ENCODE measurements around the gene MFSD12.

The MFSD12 gene

DNA sequence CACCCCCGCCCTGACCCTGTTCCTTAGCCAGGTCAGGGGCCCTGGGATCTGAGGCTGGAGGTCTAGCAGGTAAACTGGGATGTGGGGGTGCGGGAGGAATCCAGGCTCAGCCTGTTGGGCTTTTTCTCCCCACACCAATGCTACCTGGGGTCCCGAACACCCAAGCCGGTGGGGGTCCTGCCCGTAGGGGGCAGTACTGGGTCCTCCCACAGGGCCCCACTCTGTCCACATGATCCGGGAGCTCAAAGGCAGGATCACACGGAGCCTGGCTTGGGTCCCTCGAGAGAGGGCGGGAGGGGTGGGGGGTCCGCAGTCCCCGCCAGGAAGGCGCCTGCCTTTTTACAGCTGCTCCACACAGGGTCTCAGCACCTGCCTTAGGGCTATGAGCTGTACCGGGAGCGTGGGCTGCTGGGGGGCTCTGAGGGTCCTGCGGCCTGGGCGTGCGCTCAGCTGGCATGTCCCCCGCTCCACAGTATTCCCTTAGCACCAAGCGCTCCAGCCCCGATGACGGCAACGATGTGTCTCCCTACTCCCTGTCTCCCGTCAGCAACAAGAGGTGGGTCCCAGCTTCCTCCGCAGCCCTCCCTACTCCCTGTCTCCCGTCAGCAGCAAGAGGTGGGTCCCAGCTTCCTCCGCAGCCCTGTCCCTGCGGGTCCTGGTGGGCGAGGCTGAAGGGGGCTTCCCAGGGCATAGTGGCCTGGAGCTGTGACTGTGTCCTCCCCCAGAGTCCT, 30.7 kb downstream of the MFSD12 start:
- no peak for DNase-seq (ENCODE audit: low read depth)
- TF ChIP-seq, protein P1, sequence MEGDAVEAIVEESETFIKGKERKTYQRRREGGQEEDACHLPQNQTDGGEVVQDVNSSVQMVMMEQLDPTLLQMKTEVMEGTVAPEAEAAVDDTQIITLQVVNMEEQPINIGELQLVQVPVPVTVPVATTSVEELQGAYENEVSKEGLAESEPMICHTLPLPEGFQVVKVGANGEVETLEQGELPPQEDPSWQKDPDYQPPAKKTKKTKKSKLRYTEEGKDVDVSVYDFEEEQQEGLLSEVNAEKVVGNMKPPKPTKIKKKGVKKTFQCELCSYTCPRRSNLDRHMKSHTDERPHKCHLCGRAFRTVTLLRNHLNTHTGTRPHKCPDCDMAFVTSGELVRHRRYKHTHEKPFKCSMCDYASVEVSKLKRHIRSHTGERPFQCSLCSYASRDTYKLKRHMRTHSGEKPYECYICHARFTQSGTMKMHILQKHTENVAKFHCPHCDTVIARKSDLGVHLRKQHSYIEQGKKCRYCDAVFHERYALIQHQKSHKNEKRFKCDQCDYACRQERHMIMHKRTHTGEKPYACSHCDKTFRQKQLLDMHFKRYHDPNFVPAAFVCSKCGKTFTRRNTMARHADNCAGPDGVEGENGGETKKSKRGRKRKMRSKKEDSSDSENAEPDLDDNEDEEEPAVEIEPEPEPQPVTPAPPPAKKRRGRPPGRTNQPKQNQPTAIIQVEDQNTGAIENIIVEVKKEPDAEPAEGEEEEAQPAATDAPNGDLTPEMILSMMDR (conservative IDR thresholded peaks at IDR 0.05; ENCODE audit: low read depth, low read length): peak; percentile 38
- no peak overlapping the region for H3K4me3 ChIP-seq (ENCODE audit: low read length)

GRCh38 chr19:3524904-3525451, 32.4 kb downstream of the MFSD12 start:
- TF ChIP-seq, protein P1 (conservative IDR thresholded peaks at IDR 0.05; ENCODE audit: low read depth, low read length): no peak
- DNase-seq (ENCODE audit: low read depth): no peak
- no peak overlapping the region for H3K4me3 ChIP-seq (ENCODE audit: low read length)

- no peak for DNase-seq (ENCODE audit: low read depth)
- H3K4me3 ChIP-seq (ENCODE audit: low read length): no peak overlapping the region
- TF ChIP-seq, protein P1 (conservative IDR thresholded peaks at IDR 0.05; ENCODE audit: low read depth, low read length): no peak
These were observed 33.1 kb downstream of the MFSD12 start for GRCh38 chr19:3524078-3524842.

GRCh38 chr19:3523361-3524077, 33.9 kb downstream of the MFSD12 start:
- TF ChIP-seq, protein P1 (conservative IDR thresholded peaks at IDR 0.05; ENCODE audit: low read depth, low read length): no peak
- H3K4me3 ChIP-seq (ENCODE audit: low read length): no peak overlapping the region
- DNase-seq (ENCODE audit: low read depth): no peak

DNA sequence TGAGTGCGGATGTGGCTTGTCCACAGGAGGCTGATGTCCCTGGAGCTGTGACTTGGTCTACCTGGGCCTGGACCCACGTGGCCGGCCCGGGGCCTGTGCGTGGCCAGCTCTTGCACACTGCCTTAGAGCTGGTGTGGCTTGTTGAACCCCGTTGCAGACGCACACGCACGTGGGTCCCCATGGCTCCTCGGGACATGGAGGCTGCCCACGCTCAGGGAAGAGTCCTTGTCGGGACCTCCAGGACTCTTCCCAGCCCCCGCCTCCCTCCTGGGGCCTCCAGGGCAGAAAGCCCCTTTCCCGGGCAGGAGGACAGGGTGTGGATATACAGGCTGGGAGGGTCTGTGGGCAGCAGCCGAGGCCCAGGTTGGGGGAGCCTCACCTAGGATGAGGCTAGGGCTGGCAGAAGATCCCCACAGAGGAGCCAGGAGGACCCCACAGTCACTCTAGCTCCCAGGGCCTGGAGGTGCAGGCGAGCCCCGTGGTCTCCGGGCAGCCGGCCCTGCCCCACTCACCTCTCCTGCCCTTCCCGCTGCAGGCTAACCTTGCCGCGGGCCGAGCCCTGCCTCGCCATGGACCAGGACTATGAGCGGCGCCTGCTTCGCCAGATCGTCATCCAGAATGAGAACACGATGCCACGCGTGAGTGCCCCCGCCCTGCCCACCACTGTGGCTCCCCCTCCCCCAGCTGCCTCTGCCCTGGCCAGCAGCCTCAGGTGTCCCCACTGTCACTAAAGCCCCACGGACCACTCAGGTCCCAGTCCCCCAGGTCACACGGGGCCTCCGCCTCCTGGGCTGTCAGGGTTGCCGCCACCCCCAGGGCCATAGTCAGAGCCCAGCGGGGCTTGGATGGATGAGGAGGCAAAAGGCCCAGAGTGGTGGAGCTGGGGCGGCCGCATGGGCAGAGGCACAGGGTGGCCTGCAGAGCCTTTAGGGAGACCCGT, 34.7 kb downstream of the MFSD12 start:
- DNase-seq (ENCODE audit: low read depth): no peak
- TF ChIP-seq, protein P1 (conservative IDR thresholded peaks at IDR 0.05; ENCODE audit: low read depth, low read length): no peak
- H3K4me3 ChIP-seq (ENCODE audit: low read length): no peak overlapping the region

DNA sequence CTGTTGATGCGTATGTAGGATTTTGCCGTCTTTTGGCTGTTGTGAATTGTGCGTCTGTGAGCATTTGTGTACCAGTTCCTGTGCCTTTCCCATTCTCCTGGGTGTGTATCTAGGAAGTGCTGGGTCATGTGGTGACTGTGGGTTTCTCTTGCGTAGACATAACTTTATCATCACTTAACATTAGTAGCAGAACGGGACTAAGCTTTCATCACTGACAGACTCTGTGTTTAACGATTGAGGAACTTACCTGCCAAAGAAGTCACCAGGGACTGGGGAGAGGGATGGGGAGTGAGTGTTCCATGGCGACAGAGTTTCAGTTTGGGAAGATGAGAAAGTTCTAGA, 36.3 kb downstream of the MFSD12 start:
- TF ChIP-seq, protein P1 (conservative IDR thresholded peaks at IDR 0.05; ENCODE audit: low read depth, low read length): no peak
- DNase-seq (ENCODE audit: low read depth): no peak
- no peak overlapping the region for H3K4me3 ChIP-seq (ENCODE audit: low read length)

Data from retinal pigment epithelial cell (primary cell).